Upper lobe of right lung (tissue), 1 donor: Measurements from ENCODE around the gene HSPA1B. TPM values are rescaled to one million over a fixed set of nuclear protein-coding genes. Genes with fewer than 3 reads are reported as not detected.
A peak's percentile ranks its signal among the peaks of the same experiment; 100 is the strongest.
"Not testable (repeated sequence)": the region's sequence is repeated elsewhere in the genome, so short reads cannot be mapped to it uniquely, and the experiment has no call there.

Experiments used
- ATAC-seq: fragments of 200-7000 bp; cut with Tn5 transposase; one replicate; pipeline ENCODE4 v1.9.1; 2020; ENCODE audit warnings: mild to moderate bottlenecking, moderate library complexity
- DNase-seq: peaks from one replicate; pipeline ENCODE4 v3.0.0-alpha.2; 2020
- H3K27ac ChIP-seq: fragments of 200-600 bp; one replicate; pipeline ENCODE4 v1.8.0; 2022
- H3K27me3 ChIP-seq: fragments of 200-600 bp; one replicate; pipeline ENCODE4 v1.8.0; 2022; ENCODE audit warnings: mild to moderate bottlenecking
- H3K36me3 ChIP-seq: fragments of 200-600 bp; one replicate; pipeline ENCODE4 v1.8.0; 2022
- H3K4me1 ChIP-seq: fragments of 200-600 bp; one replicate; pipeline ENCODE4 v1.8.0; 2022
- H3K4me3 ChIP-seq: fragments of 200-600 bp; one replicate; pipeline ENCODE4 v1.8.0; 2022; ENCODE audit warnings: mild to moderate bottlenecking
- H3K9me3 ChIP-seq: fragments of 200-600 bp; one replicate; pipeline ENCODE4 v1.8.0; 2022
- intact Hi-C: fragments of 100-400 bp; cut with DNase I; formaldehyde crosslinking; loops from one replicate; pipeline ENCODE4 v1.11.0; 2022
- total RNA-seq: library from RNA; stranded (reverse); fragmentation: NEBNext Ultra II Directional; extraction: Animal tissue kit (Norgen Biotek cat#: 25700); gene quantifications from one replicate; pipeline ENCODE4 v1.2.1, GENCODE V29; 2021
- TF ChIP-seq, protein P1 (sequence below): fragments of 200-600 bp; IDR thresholded peaks from one replicate; pipeline ENCODE4 v1.8.0; 2022; ENCODE audit warnings: antibody characterized with exemption
- donor health status: DM: no; HTN: yes; CAD: no; lungs with severe emphysema.

HSPA1B gene
- total RNA-seq, 1 donor from 2014 or later, result 112 TPM

DNA sequence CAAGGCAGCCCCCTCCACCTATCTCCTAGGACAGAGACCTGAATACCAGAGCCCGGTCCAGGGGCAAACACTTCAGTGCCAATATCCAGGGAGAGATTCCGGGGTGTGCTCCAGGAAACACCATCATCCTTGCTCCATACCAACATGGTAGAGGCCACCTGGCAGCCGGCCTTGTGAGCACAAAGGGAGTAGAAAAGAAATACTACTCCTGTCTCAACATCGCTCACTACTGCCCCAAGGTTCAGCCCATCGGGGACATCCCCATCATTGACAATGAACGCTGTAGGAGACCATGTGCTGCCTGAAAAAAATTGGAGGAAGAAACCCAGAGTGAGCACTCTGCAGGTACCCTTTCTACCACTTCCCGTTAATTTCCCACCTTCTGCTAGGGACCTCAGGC, 33.6 kb downstream of the HSPA1B start:
- Histone ChIP-seq H3K9me3 (no peaks in the 10 kb centered on the region), H3K4me3 (no peak overlapping the region), H3K4me1 (peaks cover 6% of the 10 kb centered on the region), H3K27ac (no peak overlapping the region), H3K27me3 (no peaks in the 10 kb centered on the region), H3K36me3 (peaks cover 45% of the 10 kb centered on the region)
- no peak for ATAC-seq
- no peak for DNase-seq
- TF ChIP-seq, protein P1, sequence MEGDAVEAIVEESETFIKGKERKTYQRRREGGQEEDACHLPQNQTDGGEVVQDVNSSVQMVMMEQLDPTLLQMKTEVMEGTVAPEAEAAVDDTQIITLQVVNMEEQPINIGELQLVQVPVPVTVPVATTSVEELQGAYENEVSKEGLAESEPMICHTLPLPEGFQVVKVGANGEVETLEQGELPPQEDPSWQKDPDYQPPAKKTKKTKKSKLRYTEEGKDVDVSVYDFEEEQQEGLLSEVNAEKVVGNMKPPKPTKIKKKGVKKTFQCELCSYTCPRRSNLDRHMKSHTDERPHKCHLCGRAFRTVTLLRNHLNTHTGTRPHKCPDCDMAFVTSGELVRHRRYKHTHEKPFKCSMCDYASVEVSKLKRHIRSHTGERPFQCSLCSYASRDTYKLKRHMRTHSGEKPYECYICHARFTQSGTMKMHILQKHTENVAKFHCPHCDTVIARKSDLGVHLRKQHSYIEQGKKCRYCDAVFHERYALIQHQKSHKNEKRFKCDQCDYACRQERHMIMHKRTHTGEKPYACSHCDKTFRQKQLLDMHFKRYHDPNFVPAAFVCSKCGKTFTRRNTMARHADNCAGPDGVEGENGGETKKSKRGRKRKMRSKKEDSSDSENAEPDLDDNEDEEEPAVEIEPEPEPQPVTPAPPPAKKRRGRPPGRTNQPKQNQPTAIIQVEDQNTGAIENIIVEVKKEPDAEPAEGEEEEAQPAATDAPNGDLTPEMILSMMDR, result no peak
- intact Hi-C loops, result no loop called here

DNA sequence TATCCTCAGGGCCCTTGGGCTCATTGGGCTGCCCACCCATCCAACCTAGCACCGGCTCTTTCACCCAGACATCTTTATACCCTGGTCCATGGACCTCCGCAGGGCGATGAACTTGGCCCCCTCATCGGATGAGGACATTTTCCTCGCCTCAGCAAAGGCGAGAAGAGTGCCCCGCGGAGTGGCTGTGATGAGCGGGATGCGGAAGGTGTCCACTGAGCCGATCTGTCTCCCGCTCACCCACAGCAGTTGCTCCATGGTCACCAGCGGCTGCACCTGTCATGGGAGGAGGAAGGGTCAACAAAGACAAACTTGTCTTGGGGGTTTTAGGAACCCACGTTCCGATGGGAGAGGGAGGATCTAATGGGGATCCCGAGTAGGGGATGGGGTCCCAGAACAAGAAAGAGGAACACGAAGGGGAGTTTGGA, 34.4 kb downstream of the HSPA1B start:
- peaks cover 44% of the 10 kb centered on the region for H3K36me3 ChIP-seq
- peak overlapping the region; percentile 88 for H3K4me3 ChIP-seq
- no peak for ATAC-seq
- H3K9me3 ChIP-seq, result no peaks in the 10 kb centered on the region
- H3K27ac ChIP-seq, result peak overlapping the region; percentile 85
- intact Hi-C loops, result no loop called here
- H3K4me1 ChIP-seq, result peaks cover 6% of the 10 kb centered on the region
- TF ChIP-seq, protein P1, result no peak
- no peaks in the 10 kb centered on the region for H3K27me3 ChIP-seq
- DNase-seq, result no peak

DNA sequence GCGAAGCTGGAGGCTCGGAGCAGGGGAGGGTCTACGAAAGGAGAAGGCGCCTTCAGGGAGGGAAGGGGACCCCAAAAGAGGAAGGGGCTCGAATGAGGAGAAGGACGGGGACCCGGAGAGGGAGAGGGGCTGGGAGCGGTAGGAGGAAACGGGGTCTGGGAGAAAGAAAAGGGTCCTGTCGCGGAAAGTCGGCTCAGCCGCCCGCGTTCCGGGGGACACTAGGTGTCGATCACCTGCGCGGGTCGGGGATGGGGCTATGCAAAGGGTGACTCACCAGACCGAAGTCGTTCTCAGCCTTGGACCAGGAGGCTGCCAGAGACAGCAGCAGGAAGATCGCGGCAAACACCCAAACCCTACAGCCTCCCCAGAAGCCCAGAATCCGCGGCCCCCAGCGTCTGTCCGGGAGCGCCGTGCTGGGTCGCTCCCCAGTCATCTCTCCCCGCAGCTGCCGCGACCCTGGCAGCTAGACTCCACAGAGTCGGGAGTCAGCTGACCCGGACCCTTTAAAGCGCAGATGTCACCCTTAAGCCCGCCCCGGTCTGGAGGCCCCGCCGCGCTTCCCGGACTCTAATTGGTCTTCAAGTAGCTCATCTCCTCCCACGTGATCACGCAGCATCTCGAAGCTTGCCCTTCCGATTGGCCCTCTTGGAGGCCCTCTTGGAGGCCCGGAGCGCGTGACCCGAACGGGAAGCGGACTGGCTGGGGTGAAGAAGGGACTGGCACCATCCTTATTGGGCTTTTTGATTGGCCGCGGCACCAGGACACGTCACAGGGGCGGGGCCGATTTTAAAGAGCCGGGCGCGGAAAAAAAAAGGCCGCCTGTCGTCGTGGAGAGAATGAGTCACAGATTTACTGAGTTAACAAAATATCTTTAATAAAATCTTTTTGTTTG, 35.1 kb downstream of the HSPA1B start, which contains the start of gene NEU1:
Gene NEU1 (minus strand): TSS at position 478 of the 892 bp plus-strand sequence. CDS start 45 bp downstream, at position 433.
- TF ChIP-seq, protein P1, result no peak
- intact Hi-C loops, result no loop called here
- peak; percentile 100 for DNase-seq
- H3K27ac ChIP-seq, result peak within 1 kb of the TSS; percentile 85
- H3K36me3 ChIP-seq, result peaks cover 39% of the 10 kb centered on the region
- peaks cover 6% of the 10 kb centered on the region for H3K4me1 ChIP-seq
- H3K4me3 ChIP-seq, result peak within 1 kb of the TSS; percentile 88
- H3K9me3 ChIP-seq, result no peaks in the 10 kb centered on the region
- H3K27me3 ChIP-seq, result no peaks in the 10 kb centered on the region
- peak; percentile 97 for ATAC-seq

DNA sequence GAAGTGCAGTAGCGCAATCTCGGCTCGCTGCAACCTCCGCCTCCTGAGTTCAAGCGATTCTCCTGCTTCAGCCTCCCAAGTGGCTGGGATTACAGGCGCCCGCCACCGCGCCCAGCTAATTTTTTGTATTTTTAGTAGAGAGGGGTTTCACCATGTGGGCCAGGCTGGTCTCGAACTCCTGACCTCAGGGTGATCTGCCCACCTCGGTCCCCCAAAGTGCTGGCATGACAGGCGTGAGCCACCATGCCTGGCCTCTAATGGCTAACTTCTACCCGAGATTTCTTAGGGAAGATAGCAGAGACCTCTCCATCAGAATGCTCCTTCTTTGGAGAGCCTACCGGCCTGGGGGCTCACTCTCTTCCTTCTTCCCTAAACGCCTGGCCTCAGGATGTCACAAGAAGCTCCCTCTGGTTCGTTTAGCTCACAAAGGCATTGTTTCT, 36.6 kb downstream of the HSPA1B start:
- intact Hi-C loops, DNase-seq, H3K27me3 ChIP-seq, ATAC-seq, H3K9me3 ChIP-seq, H3K4me1 ChIP-seq: not testable (repeated sequence)
- H3K4me3 ChIP-seq, result peak overlapping the region; percentile 88
- peak overlapping the region; percentile 80 for H3K27ac ChIP-seq
- peaks cover 24% of the 10 kb centered on the region for H3K36me3 ChIP-seq

DNA sequence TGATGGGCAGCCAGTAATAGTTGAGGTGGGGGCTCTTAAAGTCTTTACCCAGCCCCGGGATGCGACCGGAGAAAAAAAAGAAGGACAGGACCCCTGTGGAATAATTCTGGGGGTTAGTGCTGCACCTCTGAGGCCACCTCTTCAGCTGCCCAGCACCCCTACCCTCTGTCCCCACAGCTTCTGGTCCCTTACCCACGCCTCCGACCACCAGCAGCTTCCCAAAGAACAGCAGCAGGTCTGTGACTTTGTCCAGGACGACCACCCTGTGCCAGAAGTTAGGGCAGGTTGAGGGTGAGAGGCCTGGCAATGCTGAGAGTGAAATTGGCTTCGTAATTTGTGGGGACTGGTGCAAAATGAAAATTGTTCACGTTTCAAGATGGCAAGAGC, 37.3 kb downstream of the HSPA1B start:
- H3K27me3 ChIP-seq, result no peaks in the 10 kb centered on the region
- no peak overlapping the region for H3K27ac ChIP-seq
- H3K4me3 ChIP-seq, result no peak overlapping the region
- ATAC-seq (no peak), DNase-seq (no peak)
- intact Hi-C loops, result no loop called here
- peaks cover 6% of the 10 kb centered on the region for H3K4me1 ChIP-seq
- H3K36me3 ChIP-seq, result peaks cover 18% of the 10 kb centered on the region
- H3K9me3 ChIP-seq, result no peaks in the 10 kb centered on the region
- TF ChIP-seq, protein P1, result no peak
